Thyroid gland (tissue), 4 donors: ENCODE results near the gene MAD1L1. TPM values are rescaled to one million over a fixed set of nuclear protein-coding genes. Genes with fewer than 3 reads are reported as not detected.

Source experiments
- DNase-seq, 2 donors: peaks; one replicate each; pipeline ENCODE4 v3.0.0-alpha.2; 2019
- H3K27ac ChIP-seq, 3 donors: fragments of 200-600 bp; sonication (generic); 1 replicate in 2 of 3; 2 replicates in 1 of 3; pipeline ENCODE4 v1.5.1; 2016 to 2019; ENCODE audit warnings: mild to moderate bottlenecking in 1 of 3, moderate library complexity in 1 of 3
- H3K27me3 ChIP-seq: fragments of 200-600 bp; sonication (generic); one replicate; pipeline ENCODE4 v1.5.1; 2019
- H3K36me3 ChIP-seq, 2 donors: fragments of 200-600 bp; sonication (generic); one replicate each; pipeline ENCODE4 v1.5.1; 2016 to 2019
- H3K4me1 ChIP-seq, 2 donors: fragments of 200-600 bp; sonication (generic); one replicate each; pipeline ENCODE4 v1.5.1; 2017 to 2019
- H3K4me3 ChIP-seq, 3 donors: fragments of 200-600 bp; sonication (generic); replicated peaks in 1 of 3; 1 replicate in 2 of 3; 2 replicates in 1 of 3; pipeline ENCODE4 v1.5.1; 2016; ENCODE audit warnings: mild to moderate bottlenecking in 1 of 3
- H3K9me3 ChIP-seq: fragments of 200-600 bp; sonication (generic); one replicate; pipeline ENCODE4 v1.5.1; 2017
- POLR2A ChIP-seq, 2 donors: fragments of 450-650 bp; IDR thresholded peaks; one replicate each; pipeline ENCODE4 v1.6.1; 2017; ENCODE audit warnings: antibody characterized with exemption in 2 of 2, mild to moderate bottlenecking in 2 of 2, moderate library complexity in 1 of 2
- WGBS, 2 donors: methylation state at CpG; one replicate each; pipeline ENCODE4 v1.1.5; 2017; 5-methylcytosine and 5-hydroxymethylcytosine counted together
- intact Hi-C: fragments of 100-400 bp; cut with DNase I; formaldehyde crosslinking; loops from one replicate; pipeline ENCODE4 v1.15.1; 2023
- total RNA-seq, 4 donors: library from RNA; depleted of rRNA; stranded (reverse); fragments of >200 nt; gene quantifications; one replicate each; pipeline ENCODE4 v1.2.3, GENCODE V29; 2016
- TF ChIP-seq, protein P1 (sequence below), 6 experiments: fragments of 200-600 bp in 3 of 6; fragments of 450-650 bp in 3 of 6; sonication (generic) in 3 of 6; IDR thresholded peaks; one replicate each; pipeline ENCODE4 v1.5.1; 2016 to 2019; ENCODE audit warnings: antibody characterized with exemption in 6 of 6, mild to moderate bottlenecking in 2 of 6, inconsistent platforms in 1 of 6, moderate library complexity in 1 of 6

The MAD1L1 gene
- total RNA-seq, 4 donors from 2014 or later: 27.4 to 38.6 (median 33.9) TPM

DNA sequence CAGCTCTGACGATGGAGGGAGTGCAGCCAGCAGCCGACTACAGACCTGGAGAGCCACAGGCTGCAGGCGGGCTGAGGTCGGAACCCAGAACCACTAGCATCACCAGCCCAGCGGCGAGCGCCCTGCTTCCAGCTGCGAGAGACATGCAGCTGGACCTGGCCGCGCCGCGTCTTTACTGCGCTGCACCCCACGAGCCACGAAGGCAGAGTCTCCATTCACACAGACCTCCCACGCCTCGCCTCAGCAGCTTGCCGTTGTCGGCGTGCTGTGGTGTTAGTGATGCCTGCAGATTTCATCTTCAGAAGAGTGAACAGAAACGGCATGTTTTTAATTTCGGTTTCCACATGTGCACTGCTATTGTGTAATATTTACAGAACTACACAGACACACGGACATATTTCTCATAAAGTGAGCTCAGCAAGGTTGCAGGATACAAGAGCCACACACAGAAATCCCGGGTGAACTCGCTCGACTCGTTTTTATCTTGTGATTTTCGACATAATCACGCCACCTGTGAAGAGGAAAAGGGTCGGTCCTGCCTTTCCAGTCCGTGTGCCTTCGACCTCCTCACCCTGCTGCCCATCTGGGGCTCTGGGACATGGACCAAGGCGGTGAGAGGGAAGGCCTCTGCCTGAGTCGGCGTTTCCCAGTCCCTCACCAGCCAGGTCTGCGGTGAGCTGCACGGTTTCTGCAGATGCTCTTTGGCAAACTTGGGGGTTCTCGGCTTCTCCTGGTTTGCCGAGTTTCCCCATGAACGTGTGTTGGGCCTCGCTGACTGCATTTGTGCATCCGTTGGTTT lies 310.5 kb downstream of the MAD1L1 start:
- TF ChIP-seq POLR2A (IDR thresholded peaks at IDR 0.05): no peak
- TF ChIP-seq, protein P1, sequence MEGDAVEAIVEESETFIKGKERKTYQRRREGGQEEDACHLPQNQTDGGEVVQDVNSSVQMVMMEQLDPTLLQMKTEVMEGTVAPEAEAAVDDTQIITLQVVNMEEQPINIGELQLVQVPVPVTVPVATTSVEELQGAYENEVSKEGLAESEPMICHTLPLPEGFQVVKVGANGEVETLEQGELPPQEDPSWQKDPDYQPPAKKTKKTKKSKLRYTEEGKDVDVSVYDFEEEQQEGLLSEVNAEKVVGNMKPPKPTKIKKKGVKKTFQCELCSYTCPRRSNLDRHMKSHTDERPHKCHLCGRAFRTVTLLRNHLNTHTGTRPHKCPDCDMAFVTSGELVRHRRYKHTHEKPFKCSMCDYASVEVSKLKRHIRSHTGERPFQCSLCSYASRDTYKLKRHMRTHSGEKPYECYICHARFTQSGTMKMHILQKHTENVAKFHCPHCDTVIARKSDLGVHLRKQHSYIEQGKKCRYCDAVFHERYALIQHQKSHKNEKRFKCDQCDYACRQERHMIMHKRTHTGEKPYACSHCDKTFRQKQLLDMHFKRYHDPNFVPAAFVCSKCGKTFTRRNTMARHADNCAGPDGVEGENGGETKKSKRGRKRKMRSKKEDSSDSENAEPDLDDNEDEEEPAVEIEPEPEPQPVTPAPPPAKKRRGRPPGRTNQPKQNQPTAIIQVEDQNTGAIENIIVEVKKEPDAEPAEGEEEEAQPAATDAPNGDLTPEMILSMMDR (IDR thresholded peaks at IDR 0.05): no peak
- no peaks in the 10 kb centered on the region for H3K9me3 ChIP-seq
- DNase-seq: no peak
- H3K27ac ChIP-seq: no peak overlapping the region
- no peak overlapping the region for H3K4me3 ChIP-seq
- H3K27me3 ChIP-seq: no peaks in the 10 kb centered on the region
- peaks cover 0 to 6% of the 10 kb centered on the region in 2 donors for H3K4me1 ChIP-seq
- H3K36me3 ChIP-seq: no peaks in the 10 kb centered on the region
- intact Hi-C loops: no loop called here
- 90 to 91% methylated on average over 42 of the region's 42 CpGs for WGBS, 2 donors

DNA sequence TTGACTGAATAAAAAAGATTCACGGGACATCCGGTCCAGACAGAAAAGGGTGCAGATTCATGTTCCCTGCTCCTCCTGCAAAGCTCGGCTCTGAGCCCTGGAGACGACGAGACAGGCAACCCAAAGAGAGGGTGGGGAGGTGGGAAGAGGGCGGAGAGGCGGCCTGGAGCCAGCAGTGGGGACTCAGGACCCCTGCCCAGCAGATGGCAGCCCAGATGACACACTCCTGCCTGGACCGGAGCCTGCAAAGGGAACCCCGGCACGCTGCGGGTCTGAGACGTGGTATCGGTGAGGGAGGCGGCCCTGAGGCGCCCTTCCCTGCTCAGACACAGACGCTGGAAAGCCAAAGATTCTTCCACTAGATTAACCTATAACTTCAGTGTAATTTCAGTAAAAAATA lies 311.9 kb downstream of the MAD1L1 start:
- no peak for DNase-seq
- H3K9me3 ChIP-seq: no peaks in the 10 kb centered on the region
- no peaks in the 10 kb centered on the region for H3K36me3 ChIP-seq
- no peak overlapping the region for H3K4me3 ChIP-seq
- TF ChIP-seq, protein P1 (IDR thresholded peaks at IDR 0.05): no peak
- no peak for TF ChIP-seq POLR2A (IDR thresholded peaks at IDR 0.05)
- H3K4me1 ChIP-seq: peaks cover 0 to 6% of the 10 kb centered on the region in 2 donors
- H3K27ac ChIP-seq: no peak overlapping the region
- H3K27me3 ChIP-seq: no peaks in the 10 kb centered on the region
- WGBS, 2 donors: 87 to 94% methylated on average over 16 of the region's 16 CpGs
- intact Hi-C loops: no loop called here

DNA sequence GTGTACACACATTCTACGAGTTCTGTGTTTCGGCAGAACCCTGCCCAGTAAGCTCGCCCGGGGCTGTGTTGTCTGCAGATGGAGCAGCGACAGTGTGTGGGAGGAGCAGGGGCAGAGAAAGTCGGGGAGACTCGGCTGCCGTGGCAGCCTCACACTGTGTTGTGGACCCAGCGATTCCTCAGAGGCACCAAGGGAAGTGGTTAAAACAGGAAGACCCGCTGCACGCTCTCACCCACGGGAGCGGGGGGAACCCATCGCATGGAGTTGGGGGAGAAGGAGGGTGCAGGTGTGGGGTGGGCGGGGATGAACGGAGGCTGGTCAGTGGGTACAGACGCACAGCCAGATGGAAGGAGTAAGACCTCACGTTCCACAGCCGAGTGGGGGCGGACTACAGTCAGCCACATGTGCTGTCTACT lies 312.5 kb downstream of the MAD1L1 start:
- Histone ChIP-seq H3K27me3 (no peaks in the 10 kb centered on the region), H3K36me3 (no peaks in the 10 kb centered on the region), H3K4me3 (no peak overlapping the region), H3K27ac (no peak overlapping the region), H3K9me3 (no peaks in the 10 kb centered on the region), H3K4me1 (peaks cover 0 to 6% of the 10 kb centered on the region in 2 donors)
- DNase-seq: no peak
- intact Hi-C loops: no loop called here
- WGBS, 2 donors: 83 to 85% methylated on average over 20 of the region's 20 CpGs
- TF ChIP-seq POLR2A (IDR thresholded peaks at IDR 0.05): no peak
- TF ChIP-seq, protein P1 (IDR thresholded peaks at IDR 0.05): no peak

DNA sequence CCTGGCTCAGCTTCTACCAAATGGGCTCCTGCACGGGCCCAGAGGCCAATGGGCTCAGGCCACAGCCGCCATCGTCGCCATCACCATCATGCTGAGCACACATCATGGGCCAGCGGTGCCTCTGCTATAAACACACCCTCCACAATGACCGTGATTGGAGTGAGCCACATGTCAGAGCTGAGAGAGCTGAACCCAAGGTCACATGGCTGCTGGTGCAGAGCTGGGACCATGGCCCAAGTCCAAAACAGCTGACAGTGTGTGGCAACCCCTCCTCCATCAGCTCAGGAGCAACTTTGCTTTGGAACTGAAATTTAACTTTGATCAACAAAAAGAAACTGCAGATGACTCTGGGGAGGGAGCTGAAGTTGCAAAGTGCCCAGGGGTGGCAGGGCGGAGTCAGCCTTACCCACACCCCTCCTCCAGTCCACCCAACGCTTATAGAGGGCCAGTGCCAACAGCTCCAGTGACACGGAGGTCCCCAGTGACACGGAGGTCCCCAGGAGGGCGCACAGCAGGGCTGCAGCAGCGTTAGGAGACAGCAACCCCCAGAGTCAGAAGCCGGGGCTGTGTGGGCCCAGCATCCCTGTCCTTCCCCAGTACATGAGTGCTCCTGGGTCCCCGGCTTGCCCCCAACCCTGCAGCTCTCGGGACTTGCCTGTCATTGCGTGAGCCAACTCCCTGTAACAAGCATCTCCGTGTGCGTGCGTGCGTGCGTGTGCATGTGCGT lies 313.0 kb downstream of the MAD1L1 start:
- DNase-seq: peak; percentile 50 to 55
- no peak overlapping the region for H3K4me3 ChIP-seq
- intact Hi-C loops: no loop called here

More for the DNA sequence above, 313.0 kb downstream of the MAD1L1 start:
- H3K36me3 ChIP-seq: no peaks in the 10 kb centered on the region
- peaks cover 0 to 6% of the 10 kb centered on the region in 2 donors for H3K4me1 ChIP-seq
- TF ChIP-seq, protein P1 (IDR thresholded peaks at IDR 0.05): no peak
- no peak for TF ChIP-seq POLR2A (IDR thresholded peaks at IDR 0.05)
- H3K9me3 ChIP-seq: no peaks in the 10 kb centered on the region
- no peak overlapping the region for H3K27ac ChIP-seq
- no peaks in the 10 kb centered on the region for H3K27me3 ChIP-seq
- WGBS, 2 donors: 73 to 79% methylated on average over 17 to 18 of the region's 22 CpGs
